ENCODE data around the gene GRIN3B.

- no peak for TF ChIP-seq CTCF (IDR thresholded peaks at IDR 0.05)
- no peak for TF ChIP-seq POLR2A (IDR thresholded peaks at IDR 0.05)
These were observed 18.2 kb downstream of the GRIN3B start for GRCh38 chr19:1018393-1018792.

Data from uterus (tissue), 2 donors.